Lung (tissue), 12 donors: Measurements from ENCODE around the gene MICU1. TPM values are rescaled to one million over a fixed set of nuclear protein-coding genes. Genes with fewer than 3 reads are reported as not detected.

Experiments
- ATAC-seq: fragments of 200-7000 bp; cut with Tn5 transposase; one replicate; pipeline ENCODE4 v1.9.1; 2020; ENCODE audit warnings: moderate number of reproducible peaks; ENCODE audit not compliant: insufficient read depth, low FRiP score
- DNase-seq, 3 donors: peaks; one replicate each; pipeline ENCODE4 v3.0.0-alpha.2; 2013 to 2017
- H3K27ac ChIP-seq, 2 donors: one replicate each; pipeline ENCODE4 v1.5.1; 2013; ENCODE audit warnings: mild to moderate bottlenecking in 2 of 2, moderate library complexity in 2 of 2, control low read depth in 1 of 2, inconsistent platforms in 1 of 2, low read depth in 1 of 2, low read length in 1 of 2
- H3K27me3 ChIP-seq, 3 donors: one replicate each; pipeline ENCODE4 v1.5.1; 2013; ENCODE audit warnings: low read length in 2 of 3; ENCODE audit not compliant: control insufficient read depth in 3 of 3, insufficient read depth in 3 of 3
- H3K36me3 ChIP-seq, 4 donors: one replicate each; pipeline ENCODE4 v1.5.1; 2013; ENCODE audit warnings: low read length in 4 of 4, mild to moderate bottlenecking in 1 of 4, moderate library complexity in 1 of 4; ENCODE audit not compliant: control insufficient read depth in 4 of 4, insufficient read depth in 4 of 4
- H3K4me1 ChIP-seq, 5 donors: one replicate each; pipeline ENCODE4 v1.5.1; 2013; ENCODE audit warnings: low read length in 5 of 5, mild to moderate bottlenecking in 2 of 5, moderate library complexity in 1 of 5; ENCODE audit not compliant: control insufficient read depth in 5 of 5, insufficient read depth in 5 of 5
- H3K4me3 ChIP-seq: one replicate; pipeline ENCODE4 v1.5.1; 2013; ENCODE audit warnings: mild to moderate bottlenecking, control low read depth, moderate library complexity
- H3K9ac ChIP-seq, 2 donors: one replicate each; pipeline ENCODE4 v1.5.1; 2013; ENCODE audit warnings: low read length in 2 of 2, control low read depth in 1 of 2; ENCODE audit not compliant: insufficient read depth in 1 of 2
- H3K9me3 ChIP-seq, 4 donors: one replicate each; pipeline ENCODE4 v1.5.1; 2013; ENCODE audit warnings: low read length in 3 of 4, mild to moderate bottlenecking in 1 of 4, moderate library complexity in 1 of 4; ENCODE audit not compliant: control insufficient read depth in 4 of 4, insufficient read depth in 3 of 4
- WGBS, 2 donors: extraction: QIAGEN DNeasy Blood & Tissue Kit; methylation state at CpG; one replicate each; pipeline ENCODE4 v1.1.7; 2013; 5-methylcytosine and 5-hydroxymethylcytosine counted together
- polyA plus RNA-seq, 2 donors: library from polyadenylated mRNA; stranded (reverse); fragments of 200-250 nt; gene quantifications; one replicate each; pipeline ENCODE4 v1.2.1, GENCODE V29; 2013
- total RNA-seq, 2 donors: library from RNA; depleted of rRNA in 1 of 2; stranded (reverse); fragments of >200 nt in 1 of 2; gene quantifications; one replicate each; pipeline ENCODE4 v1.2.1, GENCODE V29; 2014 to 2021
- TF ChIP-seq, protein P1 (sequence below): IDR thresholded peaks from 2 replicates; pipeline ENCODE4 v1.5.1; 2012; ENCODE audit warnings: mild to moderate bottlenecking; ENCODE audit errors: control extremely low read depth, extremely low read depth
- donor health status: control.
- donor health status: control.
- donor health status: Bipolar disorder and iron deficiency.
- donor health status: healthy.
- donor health status: DM: yes; HTN: yes; CAD: no.

MICU1 gene
- total and polyA plus RNA-seq, 4 donors, result 41.9 to 86.4 (median 43.2) TPM

DNA sequence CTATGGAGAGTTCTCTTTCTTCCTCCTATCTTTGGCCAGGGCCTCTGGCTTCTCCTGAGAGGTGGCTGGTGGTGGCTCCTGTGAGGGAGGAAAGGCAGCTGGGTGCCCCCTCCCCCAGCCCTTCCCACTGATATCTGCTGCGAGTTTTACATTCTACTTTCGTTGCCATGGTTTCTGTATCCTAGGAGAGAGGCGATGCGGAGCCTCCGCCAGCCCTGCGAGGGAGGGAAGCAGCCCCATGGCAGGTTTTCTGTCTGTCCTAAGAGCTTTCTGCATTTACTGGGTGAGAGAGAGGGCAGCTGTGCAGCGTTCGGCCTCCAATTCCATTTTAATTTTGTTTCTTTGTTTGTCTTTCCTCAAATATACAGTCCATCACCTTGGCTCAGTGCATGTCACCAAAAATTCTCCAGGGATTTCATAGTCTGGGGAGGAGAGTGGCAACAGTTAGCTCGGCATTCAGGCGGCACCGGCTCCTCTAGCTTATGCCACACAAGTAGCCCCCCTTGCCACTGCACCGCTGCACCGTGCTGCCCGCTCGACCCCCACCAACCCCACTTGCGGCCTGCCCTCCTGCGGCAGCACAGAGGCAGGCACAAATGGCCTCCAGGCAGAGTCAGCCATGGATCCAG is 291.6 kb downstream of the MICU1 start:
- no peak for ATAC-seq
- no peaks in the 10 kb centered on the region for H3K27me3 ChIP-seq
- no peak overlapping the region for H3K4me3 ChIP-seq
- DNase-seq, result peak; percentile 69 to 82 (median 79)
- TF ChIP-seq, protein P1, sequence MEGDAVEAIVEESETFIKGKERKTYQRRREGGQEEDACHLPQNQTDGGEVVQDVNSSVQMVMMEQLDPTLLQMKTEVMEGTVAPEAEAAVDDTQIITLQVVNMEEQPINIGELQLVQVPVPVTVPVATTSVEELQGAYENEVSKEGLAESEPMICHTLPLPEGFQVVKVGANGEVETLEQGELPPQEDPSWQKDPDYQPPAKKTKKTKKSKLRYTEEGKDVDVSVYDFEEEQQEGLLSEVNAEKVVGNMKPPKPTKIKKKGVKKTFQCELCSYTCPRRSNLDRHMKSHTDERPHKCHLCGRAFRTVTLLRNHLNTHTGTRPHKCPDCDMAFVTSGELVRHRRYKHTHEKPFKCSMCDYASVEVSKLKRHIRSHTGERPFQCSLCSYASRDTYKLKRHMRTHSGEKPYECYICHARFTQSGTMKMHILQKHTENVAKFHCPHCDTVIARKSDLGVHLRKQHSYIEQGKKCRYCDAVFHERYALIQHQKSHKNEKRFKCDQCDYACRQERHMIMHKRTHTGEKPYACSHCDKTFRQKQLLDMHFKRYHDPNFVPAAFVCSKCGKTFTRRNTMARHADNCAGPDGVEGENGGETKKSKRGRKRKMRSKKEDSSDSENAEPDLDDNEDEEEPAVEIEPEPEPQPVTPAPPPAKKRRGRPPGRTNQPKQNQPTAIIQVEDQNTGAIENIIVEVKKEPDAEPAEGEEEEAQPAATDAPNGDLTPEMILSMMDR, result no peak
- no peak overlapping the region for H3K9ac ChIP-seq
- 61 to 75% methylated on average over 17 of the region's 17 CpGs for WGBS, 2 donors
- H3K9me3 ChIP-seq, result no peaks in the 10 kb centered on the region
- peaks cover 3 to 43% (median 4%) of the 10 kb centered on the region in 5 donors for H3K4me1 ChIP-seq
- peaks cover 2 to 24% (median 19%) of the 10 kb centered on the region in 4 donors for H3K36me3 ChIP-seq
- peak overlapping the region; percentile 78 to 93 for H3K27ac ChIP-seq

GRCh38 chr10:72333112-72334015 is 292.5 kb downstream of the MICU1 start:
- 67 to 70% methylated on average over 19 of the region's 19 CpGs for WGBS, 2 donors
- Histone ChIP-seq H3K4me3 (no peak overlapping the region), H3K4me1 (peaks cover 3 to 47% (median 6%) of the 10 kb centered on the region in 5 donors), H3K9ac (no peak overlapping the region), H3K27me3 (no peaks in the 10 kb centered on the region), H3K27ac (peak overlapping the region in 1 of 2 donors; percentile 83), H3K36me3 (peaks cover 2 to 24% (median 17%) of the 10 kb centered on the region in 4 donors), H3K9me3 (no peaks in the 10 kb centered on the region)
- TF ChIP-seq, protein P1, result no peak
- no peak for DNase-seq
- ATAC-seq, result no peak

- 28 to 32% methylated on average over 12 of the region's 12 CpGs for WGBS, 2 donors
- H3K4me1 ChIP-seq, result peaks cover 3 to 52% (median 10%) of the 10 kb centered on the region in 5 donors
Measured at GRCh38 chr10:72332423-72333111, 293.3 kb downstream of the MICU1 start.

More at GRCh38 chr10:72332423-72333111, 293.3 kb downstream of the MICU1 start:
- TF ChIP-seq, protein P1, result no peak
- Histone ChIP-seq H3K4me3 (no peak overlapping the region), H3K36me3 (peaks cover 0 to 19% (median 10%) of the 10 kb centered on the region in 4 donors), H3K27me3 (no peaks in the 10 kb centered on the region), H3K27ac (peak overlapping the region; percentile 61 to 94), H3K9ac (no peak overlapping the region), H3K9me3 (no peaks in the 10 kb centered on the region)
- ATAC-seq (peak; percentile 1), DNase-seq (no peak)
